Measurements from ENCODE around the gene INTS6. TPM values are rescaled to one million over a fixed set of nuclear protein-coding genes. Genes with fewer than 3 reads are reported as not detected.

The INTS6 gene
- total and polyA plus RNA-seq, 2 donors (not counting 1 experiment from before 2014, with no cell fraction given), result 15.4 to 74.7 TPM

- Mint-ChIP-seq H3K4me3 (peak overlapping the region; percentile 15), H3K27ac (peak overlapping the region; percentile 1), H3K27me3 (no peaks in the 10 kb centered on the region), H3K4me1 (peaks cover 71% of the 10 kb centered on the region), H3K9me3 (ENCODE audit: insufficient read depth) (no peaks in the 10 kb centered on the region)
- H3K9me3 ChIP-seq (ENCODE audit: control extremely low read depth in 1 of 3, control insufficient read depth in 2 of 3, insufficient read depth in 1 of 3, low read length in 2 of 3), result no peaks in the 10 kb centered on the region
- ChIA-PET CTCF (interaction anchor here (0.7 to 2.2 kb wide), 3 partner anchors 9 to 375 kb away, joined by 3 to 6 read pairs (median 4); no protein-coding TSS in a partner anchor), POLR2A (no interaction called here)
- H2AFZ ChIP-seq (ENCODE audit: insufficient read depth, low read depth, low read length, poor library complexity, severe bottlenecking), result no peak overlapping the region
- no CpG with 5 or more reads among the region's 1 CpG for WGBS (ENCODE audit: insufficient coverage)
- H3K27me3 ChIP-seq (replicated peaks in 1 of 4; ENCODE audit: control extremely low read depth in 1 of 4, control insufficient read depth in 3 of 4, insufficient read depth in 4 of 4, low read length in 3 of 4), result no peaks in the 10 kb centered on the region
- ATAC-seq (ENCODE audit: low read depth), result no peak
- no peak overlapping the region for H3K4me3 ChIP-seq (ENCODE audit: control extremely low read depth in 1 of 5, extremely low read depth in 1 of 5, insufficient read depth in 1 of 5, low read depth in 2 of 5, low read length in 4 of 5)
- no peak overlapping the region for H3K27ac ChIP-seq (ENCODE audit: low read length in 2 of 2)
- no peak overlapping the region for H3K4me2 ChIP-seq (replicated peaks; ENCODE audit: low read depth, low read length, poor library complexity, severe bottlenecking)
- peaks cover 5 to 6% of the 10 kb centered on the region in 2 experiments for H3K36me3 ChIP-seq (replicated peaks in 1 of 2; ENCODE audit: control extremely low read depth in 1 of 2, control insufficient read depth in 1 of 2, extremely low read depth in 1 of 2, insufficient read depth in 2 of 2, low read length in 1 of 2)
- TF ChIP-seq EZH2 (IDR thresholded peaks at IDR 0.05; ENCODE audit: borderline replicate concordance, insufficient read depth, low read depth, low read length, poor library complexity, severe bottlenecking), result no peak
- TF ChIP-seq, protein P1, sequence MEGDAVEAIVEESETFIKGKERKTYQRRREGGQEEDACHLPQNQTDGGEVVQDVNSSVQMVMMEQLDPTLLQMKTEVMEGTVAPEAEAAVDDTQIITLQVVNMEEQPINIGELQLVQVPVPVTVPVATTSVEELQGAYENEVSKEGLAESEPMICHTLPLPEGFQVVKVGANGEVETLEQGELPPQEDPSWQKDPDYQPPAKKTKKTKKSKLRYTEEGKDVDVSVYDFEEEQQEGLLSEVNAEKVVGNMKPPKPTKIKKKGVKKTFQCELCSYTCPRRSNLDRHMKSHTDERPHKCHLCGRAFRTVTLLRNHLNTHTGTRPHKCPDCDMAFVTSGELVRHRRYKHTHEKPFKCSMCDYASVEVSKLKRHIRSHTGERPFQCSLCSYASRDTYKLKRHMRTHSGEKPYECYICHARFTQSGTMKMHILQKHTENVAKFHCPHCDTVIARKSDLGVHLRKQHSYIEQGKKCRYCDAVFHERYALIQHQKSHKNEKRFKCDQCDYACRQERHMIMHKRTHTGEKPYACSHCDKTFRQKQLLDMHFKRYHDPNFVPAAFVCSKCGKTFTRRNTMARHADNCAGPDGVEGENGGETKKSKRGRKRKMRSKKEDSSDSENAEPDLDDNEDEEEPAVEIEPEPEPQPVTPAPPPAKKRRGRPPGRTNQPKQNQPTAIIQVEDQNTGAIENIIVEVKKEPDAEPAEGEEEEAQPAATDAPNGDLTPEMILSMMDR (IDR thresholded peaks at IDR 0.05), result no peak
- intact Hi-C loops (cut with micrococcal nuclease), result no loop called here
- peaks cover 79% of the 10 kb centered on the region for H3K79me2 ChIP-seq (ENCODE audit: control insufficient read depth, insufficient read depth, low read length)
- no peak overlapping the region for H3K9ac ChIP-seq (ENCODE audit: low read length)
- H3K4me1 ChIP-seq (ENCODE audit: control insufficient read depth in 2 of 2, insufficient read depth in 2 of 2, low read length in 2 of 2), result peaks cover 30 to 53% of the 10 kb centered on the region in 2 donors
- peaks cover 9% of the 10 kb centered on the region for H4K20me1 ChIP-seq (ENCODE audit: control insufficient read depth, insufficient read depth, low read length, poor library complexity, severe bottlenecking)
- DNase-seq, result no peak
These were observed 30.4 kb downstream of the INTS6 start for GRCh38 chr13:51422484-51422883.

DNA sequence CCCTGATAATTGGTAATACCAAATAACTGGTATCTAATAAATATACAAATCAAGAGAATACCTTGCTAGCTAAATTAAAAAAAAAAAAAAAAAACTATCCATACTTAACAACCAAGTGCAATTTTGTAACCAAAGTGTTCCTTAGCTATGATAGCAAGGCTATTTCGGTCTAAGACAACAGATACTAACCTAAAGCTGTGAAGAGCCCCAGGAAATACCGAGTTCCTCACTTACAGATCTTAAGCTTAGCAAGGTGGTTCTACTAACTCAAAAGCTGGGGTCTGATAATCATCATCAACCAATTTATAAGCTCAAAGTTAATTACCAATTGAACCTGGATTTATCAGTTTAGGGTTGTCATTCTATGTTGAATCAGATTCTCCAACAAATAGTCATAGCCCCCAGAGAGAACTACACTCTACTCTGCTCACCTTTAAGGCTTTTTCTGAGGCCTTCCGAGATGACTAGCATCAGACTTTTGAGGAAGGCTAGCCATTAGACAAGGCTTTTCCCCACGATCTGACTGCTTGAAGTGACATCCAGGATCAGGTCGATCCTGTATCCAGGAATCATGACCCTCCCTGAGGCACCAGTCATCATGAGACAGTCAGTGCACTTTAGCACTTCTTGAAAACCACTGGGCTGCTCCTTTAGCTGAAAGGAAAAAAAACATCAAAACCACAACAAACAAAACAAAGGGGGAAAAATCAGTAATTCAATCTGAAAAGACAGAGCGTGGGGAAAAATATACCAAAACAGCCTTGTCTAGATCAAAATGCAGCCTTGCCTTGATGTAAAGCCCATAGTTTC is 31.9 kb downstream of the INTS6 start:
- H3K4me3 Mint-ChIP-seq, result peak overlapping the region; percentile 38
- H3K27me3 Mint-ChIP-seq, result no peaks in the 10 kb centered on the region
- TF ChIP-seq EZH2 (IDR thresholded peaks at IDR 0.05; ENCODE audit: borderline replicate concordance, insufficient read depth, low read depth, low read length, poor library complexity, severe bottlenecking), result no peak
- TF ChIP-seq, protein P1 (IDR thresholded peaks at IDR 0.05), result no peak
- peak overlapping the region; percentile 46 for H3K27ac Mint-ChIP-seq
- Histone ChIP-seq H2AFZ (ENCODE audit: insufficient read depth, low read depth, low read length, poor library complexity, severe bottlenecking) (no peak overlapping the region), H3K4me1 (ENCODE audit: control insufficient read depth in 2 of 2, insufficient read depth in 2 of 2, low read length in 2 of 2) (peaks cover 32 to 66% of the 10 kb centered on the region in 2 donors), H3K27ac (ENCODE audit: low read length in 2 of 2) (peak overlapping the region in 1 of 2 donors; percentile 53), H3K9ac (ENCODE audit: low read length) (peak overlapping the region; percentile 19), H3K36me3 (replicated peaks in 1 of 2; ENCODE audit: control extremely low read depth in 1 of 2, control insufficient read depth in 1 of 2, extremely low read depth in 1 of 2, insufficient read depth in 2 of 2, low read length in 1 of 2) (peaks cover 3 to 7% of the 10 kb centered on the region in 2 experiments), H4K20me1 (ENCODE audit: control insufficient read depth, insufficient read depth, low read length, poor library complexity, severe bottlenecking) (no peaks in the 10 kb centered on the region), H3K4me2 (replicated peaks; ENCODE audit: low read depth, low read length, poor library complexity, severe bottlenecking) (peak overlapping the region; percentile 39), H3K27me3 (replicated peaks in 1 of 4; ENCODE audit: control extremely low read depth in 1 of 4, control insufficient read depth in 3 of 4, insufficient read depth in 4 of 4, low read length in 3 of 4) (no peaks in the 10 kb centered on the region), H3K9me3 (ENCODE audit: control extremely low read depth in 1 of 3, control insufficient read depth in 2 of 3, insufficient read depth in 1 of 3, low read length in 2 of 3) (no peaks in the 10 kb centered on the region), H3K79me2 (ENCODE audit: control insufficient read depth, insufficient read depth, low read length) (peaks cover 69% of the 10 kb centered on the region), H3K4me3 (ENCODE audit: control extremely low read depth in 1 of 5, extremely low read depth in 1 of 5, insufficient read depth in 1 of 5, low read depth in 2 of 5, low read length in 4 of 5) (no peak overlapping the region)
- CTCF ChIA-PET, result interaction anchor here (0.7 to 1.5 kb wide), 8 partner anchors 8 to 400 kb away, joined by 3 to 12 read pairs (median 4); no protein-coding TSS in a partner anchor
- DNase-seq, result no peak
- peaks cover 72% of the 10 kb centered on the region for H3K4me1 Mint-ChIP-seq
- POLR2A ChIA-PET, result interaction anchor here (0.6 to 1.0 kb wide), 6 partner anchors 9 to 325 kb away, joined by 3 to 6 read pairs (median 6); partner anchors contain the start of gene INTS6
- no peak for ATAC-seq (ENCODE audit: low read depth)
- intact Hi-C loops (cut with micrococcal nuclease), result no loop called here
- H3K9me3 Mint-ChIP-seq (ENCODE audit: insufficient read depth), result no peaks in the 10 kb centered on the region
- 72% methylated on average over 2 of the region's 6 CpGs for WGBS (ENCODE audit: insufficient coverage)

All from B cell (primary cell).